GM11168 (cell line): ENCODE data around the gene ANKRD9.

Source experiments
- in situ Hi-C: fragments of 300-500 bp; cut with MboI; formaldehyde crosslinking; loops from one replicate; pipeline ENCODE4 v1.12.0; 2022; ENCODE audit warnings: low sequenced_read_pairs; ENCODE audit not compliant: unreplicated experiment

The ANKRD9 gene

GRCh38 chr14:102481371-102481770, 28.2 kb downstream of the ANKRD9 start:
- in situ Hi-C loops, result no loop called here

DNA sequence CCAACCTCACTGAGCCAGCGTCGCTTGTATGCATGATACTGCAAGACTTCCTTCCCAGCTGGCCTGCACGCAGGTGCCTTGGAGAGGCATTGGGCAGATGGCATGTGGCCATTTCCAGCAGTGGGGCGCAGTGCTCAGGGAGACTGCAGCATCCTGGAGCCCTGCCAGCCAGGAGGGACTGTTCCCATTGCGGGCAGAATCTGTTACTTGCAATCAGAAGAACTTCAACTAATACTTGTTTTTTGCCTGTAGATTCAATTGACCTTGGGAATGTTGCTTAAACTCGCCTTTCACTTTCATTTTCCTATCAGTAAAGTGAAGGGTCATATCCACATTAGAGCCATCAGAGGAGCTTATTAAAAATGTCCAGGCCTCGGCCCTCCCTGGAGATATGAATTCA, 29.8 kb downstream of the ANKRD9 start:
- in situ Hi-C loops, result no loop called here

DNA sequence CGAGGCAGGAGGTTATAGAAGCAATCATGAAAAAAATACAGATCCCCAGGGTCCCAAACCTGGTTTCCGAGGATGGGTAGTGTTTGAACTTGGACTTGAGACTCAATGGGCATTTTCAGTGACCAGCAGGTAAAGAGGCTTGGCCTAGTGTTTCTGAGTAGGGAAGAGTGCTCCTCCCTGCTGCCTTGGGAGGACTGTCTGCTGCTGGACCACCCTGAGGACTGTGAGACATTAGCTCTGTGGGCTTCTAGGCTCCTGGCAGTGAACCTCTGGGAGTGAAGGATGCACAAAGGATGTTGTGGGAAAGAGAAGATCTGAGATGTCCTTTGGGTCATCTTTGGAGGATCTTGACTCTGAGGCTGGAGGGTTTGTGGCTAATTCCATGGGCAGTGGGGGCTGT, 30.5 kb downstream of the ANKRD9 start:
- in situ Hi-C loops, result no loop called here

GRCh38 chr14:102474934-102475333, 34.6 kb downstream of the ANKRD9 start:
- in situ Hi-C loops, result no loop called here

- in situ Hi-C loops, result no loop called here
Observed at GRCh38 chr14:102473559-102473958, 36.0 kb downstream of the ANKRD9 start.

DNA sequence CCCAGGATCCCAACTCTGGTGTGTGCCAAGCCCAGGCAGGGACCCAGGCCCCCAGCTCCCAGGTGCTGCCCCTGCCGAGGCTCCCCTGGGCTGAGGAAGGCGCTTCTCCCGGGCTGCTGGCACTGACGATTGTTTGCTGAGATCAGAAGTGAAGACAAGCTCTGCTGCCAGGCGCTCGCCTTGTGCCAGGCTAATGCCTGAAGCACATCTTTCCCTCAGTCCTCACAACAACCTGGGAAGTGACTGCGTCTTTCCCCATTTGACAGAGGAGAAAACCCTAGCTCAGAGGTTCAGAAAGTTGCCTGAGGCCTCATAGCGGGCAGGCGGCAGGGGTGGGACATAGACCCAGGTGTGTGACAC, 36.8 kb downstream of the ANKRD9 start:
- in situ Hi-C loops, result no loop called here

GRCh38 chr14:102471921-102472790, 37.4 kb downstream of the ANKRD9 start:
- in situ Hi-C loops, result no loop called here

GRCh38 chr14:102469261-102469660, 40.3 kb downstream of the ANKRD9 start:
- in situ Hi-C loops, result no loop called here

DNA sequence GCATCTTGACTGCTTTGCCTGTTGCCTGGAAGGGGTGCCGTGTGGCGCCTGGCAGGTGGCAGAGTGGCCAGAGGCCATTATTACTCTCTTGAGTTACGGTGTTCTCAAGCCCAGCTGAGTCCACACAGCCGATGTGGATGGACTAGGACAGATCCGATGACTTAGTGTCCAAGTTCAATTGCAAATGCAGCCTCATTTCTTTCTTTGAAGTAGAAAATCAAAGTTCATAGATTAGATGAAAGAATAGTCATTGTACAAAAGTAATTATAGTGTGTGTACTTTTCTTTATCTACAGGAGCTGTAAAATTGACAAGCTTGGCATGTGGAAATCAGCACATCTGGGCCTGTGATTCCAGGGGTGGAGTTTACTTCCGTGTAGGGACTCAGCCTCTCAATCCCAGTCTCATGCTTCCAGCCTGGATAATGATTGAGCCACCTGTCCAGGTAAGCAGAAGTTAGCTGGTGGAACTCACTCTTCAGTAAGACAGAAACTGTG, 44.7 kb downstream of the ANKRD9 start:
- in situ Hi-C loops, result no loop called here

DNA sequence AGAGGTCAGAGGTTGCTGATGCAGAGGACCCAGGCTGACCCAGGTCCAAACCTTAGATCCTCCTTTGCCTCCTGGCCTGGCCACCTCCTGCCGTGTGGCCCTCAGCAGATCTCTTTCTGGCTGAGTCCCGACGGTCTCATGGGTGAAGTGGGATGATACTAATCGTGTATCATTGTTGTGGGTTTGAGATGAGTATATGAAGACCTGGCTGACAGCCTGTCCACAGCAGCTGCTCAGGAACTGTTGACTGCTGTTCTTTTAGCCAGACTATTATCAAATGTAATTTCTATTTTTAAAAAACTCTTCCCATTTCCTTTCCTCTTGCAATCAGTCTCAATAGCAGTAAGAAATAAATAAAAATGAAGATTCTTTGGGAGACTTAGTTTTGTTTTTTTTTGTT, 45.6 kb downstream of the ANKRD9 start:
- in situ Hi-C loops, result no loop called here

- in situ Hi-C loops, result no loop called here
Observed at GRCh38 chr14:102462391-102462790, 47.2 kb downstream of the ANKRD9 start.

GRCh38 chr14:102461490-102462338, 47.9 kb downstream of the ANKRD9 start:
- in situ Hi-C loops, result no loop called here

DNA sequence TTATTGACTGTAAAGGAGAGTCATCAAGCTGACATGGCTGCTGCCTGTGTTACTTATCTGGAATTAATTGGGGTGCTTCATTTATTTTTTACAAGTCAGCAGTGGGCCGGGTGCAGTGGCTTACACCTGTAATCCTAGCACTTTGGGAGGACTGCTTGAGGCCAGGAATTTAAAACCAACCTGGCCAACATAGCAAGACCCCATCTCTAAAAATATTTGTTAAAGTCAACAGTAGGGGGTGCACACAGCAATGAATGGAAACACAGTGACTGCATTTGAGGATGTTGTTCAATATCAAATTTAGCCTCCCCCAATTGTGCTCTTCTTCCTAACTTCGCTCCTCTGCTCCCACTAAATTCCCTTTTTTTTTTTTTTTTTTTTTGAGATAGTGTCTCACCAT, 52.1 kb downstream of the ANKRD9 start:
- in situ Hi-C loops, result no loop called here

DNA sequence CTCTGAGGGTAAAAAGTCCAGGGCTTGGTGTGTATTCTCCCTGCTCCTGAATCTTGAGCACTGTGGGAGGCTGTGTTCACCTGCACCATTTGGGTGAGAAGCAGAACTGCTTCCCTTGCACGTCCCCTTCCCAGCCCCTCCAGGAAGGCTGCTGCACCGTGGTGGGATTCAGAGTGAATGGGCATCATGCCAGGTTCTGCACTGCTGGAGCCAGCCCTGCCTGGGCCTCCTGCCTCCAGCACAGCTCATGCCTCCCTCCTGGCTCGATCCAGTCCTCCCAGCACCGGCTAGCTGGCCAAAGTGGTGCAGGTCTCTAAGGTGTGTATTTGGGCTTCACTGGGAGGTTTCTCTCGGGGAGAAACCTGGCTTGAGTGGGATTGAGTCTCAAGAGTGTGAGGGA, 54.9 kb downstream of the ANKRD9 start:
- in situ Hi-C loops, result no loop called here

GRCh38 chr14:102452302-102452701, 57.3 kb downstream of the ANKRD9 start:
- in situ Hi-C loops, result no loop called here
